Epithelial cell of esophagus (primary cell): Measurements from ENCODE around the gene TNFRSF8.

Source experiments
- DNase-seq: peaks from one replicate; pipeline ENCODE4 v3.0.0; 2010; ENCODE audit warnings: low read depth
- H3K4me3 ChIP-seq: 2 replicates; pipeline ENCODE4 v1.5.1; 2011; ENCODE audit warnings: mild to moderate bottlenecking, low read length, control low read depth
- CTCF ChIP-seq: IDR thresholded peaks from 2 replicates; pipeline ENCODE4 v1.5.1; 2011; ENCODE audit warnings: low read depth, mild to moderate bottlenecking, low read length, control low read depth, inconsistent platforms; ENCODE audit not compliant: insufficient read depth; ENCODE audit errors: missing control alignments

Gene TNFRSF8

GRCh38 chr1:12080773-12081556, 17.9 kb downstream of the TNFRSF8 start:
- no peak overlapping the region for H3K4me3 ChIP-seq
- no peak for TF ChIP-seq CTCF
- DNase-seq, result no peak

GRCh38 chr1:12081648-12082396, 18.7 kb downstream of the TNFRSF8 start:
- no peak overlapping the region for H3K4me3 ChIP-seq
- TF ChIP-seq CTCF, result no peak
- DNase-seq, result no peak

- DNase-seq, result no peak
- TF ChIP-seq CTCF, result no peak
- no peak overlapping the region for H3K4me3 ChIP-seq
Observed at GRCh38 chr1:12082988-12083387, 19.9 kb downstream of the TNFRSF8 start.

GRCh38 chr1:12083766-12084165, 20.7 kb downstream of the TNFRSF8 start:
- H3K4me3 ChIP-seq, result no peak overlapping the region
- DNase-seq, result no peak
- TF ChIP-seq CTCF, result no peak

- no peak for DNase-seq
- no peak for TF ChIP-seq CTCF
Observed at GRCh38 chr1:12085643-12086260, 22.6 kb downstream of the TNFRSF8 start.

GRCh38 chr1:12087797-12088314, 24.8 kb downstream of the TNFRSF8 start:
- DNase-seq, result no peak
- no peak for TF ChIP-seq CTCF
- no peak overlapping the region for H3K4me3 ChIP-seq

More at GRCh38 chr1:12085643-12086260, 22.6 kb downstream of the TNFRSF8 start:
- H3K4me3 ChIP-seq, result no peak overlapping the region
